ENCODE results near the gene AHSA1.

DNA sequence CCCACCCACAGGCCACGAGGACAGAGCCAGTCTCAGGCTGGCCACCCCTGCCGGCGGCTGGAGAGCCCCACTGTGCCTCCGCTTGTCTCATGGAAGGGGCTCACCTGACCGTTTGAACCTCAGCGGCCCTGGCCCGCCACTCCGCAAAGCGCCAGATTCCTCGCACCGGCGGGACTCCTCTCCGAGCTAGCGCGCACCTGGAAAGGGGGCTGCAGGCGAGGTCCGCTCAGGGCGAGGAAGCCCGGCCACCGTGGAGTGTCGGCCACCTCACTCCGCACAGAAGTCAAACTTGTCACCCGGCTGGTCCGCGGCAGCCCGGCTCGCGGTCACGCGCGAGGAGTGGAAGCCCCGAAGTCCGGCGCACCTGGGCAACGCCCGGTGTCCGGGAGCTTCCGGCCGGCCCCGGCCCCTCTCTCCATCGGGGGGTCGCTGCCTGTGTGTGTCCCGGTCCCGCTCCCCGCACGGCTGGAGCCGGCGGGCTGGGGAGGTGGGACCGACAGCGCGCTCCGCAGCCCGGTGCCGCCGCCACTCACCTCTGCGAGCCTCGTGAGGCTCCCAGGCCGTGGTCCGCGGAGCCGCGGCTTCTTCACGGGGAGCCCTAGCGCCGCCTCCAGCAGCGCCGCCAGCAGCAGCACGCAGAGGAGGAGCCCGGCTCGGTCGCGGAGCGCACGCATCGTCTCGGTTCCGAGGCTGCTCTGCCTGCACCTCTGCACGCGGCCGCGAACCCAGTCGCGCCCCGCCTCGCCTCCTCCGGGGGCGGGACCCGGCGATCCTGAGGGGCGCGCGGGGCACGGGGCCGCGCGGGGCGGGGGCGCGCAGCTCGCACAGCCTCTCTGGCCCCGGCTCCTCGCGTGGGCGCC is 40.5 kb downstream of the AHSA1 start, which contains the start of gene ISM2:
- TF ChIP-seq, protein P1, sequence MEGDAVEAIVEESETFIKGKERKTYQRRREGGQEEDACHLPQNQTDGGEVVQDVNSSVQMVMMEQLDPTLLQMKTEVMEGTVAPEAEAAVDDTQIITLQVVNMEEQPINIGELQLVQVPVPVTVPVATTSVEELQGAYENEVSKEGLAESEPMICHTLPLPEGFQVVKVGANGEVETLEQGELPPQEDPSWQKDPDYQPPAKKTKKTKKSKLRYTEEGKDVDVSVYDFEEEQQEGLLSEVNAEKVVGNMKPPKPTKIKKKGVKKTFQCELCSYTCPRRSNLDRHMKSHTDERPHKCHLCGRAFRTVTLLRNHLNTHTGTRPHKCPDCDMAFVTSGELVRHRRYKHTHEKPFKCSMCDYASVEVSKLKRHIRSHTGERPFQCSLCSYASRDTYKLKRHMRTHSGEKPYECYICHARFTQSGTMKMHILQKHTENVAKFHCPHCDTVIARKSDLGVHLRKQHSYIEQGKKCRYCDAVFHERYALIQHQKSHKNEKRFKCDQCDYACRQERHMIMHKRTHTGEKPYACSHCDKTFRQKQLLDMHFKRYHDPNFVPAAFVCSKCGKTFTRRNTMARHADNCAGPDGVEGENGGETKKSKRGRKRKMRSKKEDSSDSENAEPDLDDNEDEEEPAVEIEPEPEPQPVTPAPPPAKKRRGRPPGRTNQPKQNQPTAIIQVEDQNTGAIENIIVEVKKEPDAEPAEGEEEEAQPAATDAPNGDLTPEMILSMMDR (conservative IDR thresholded peaks at IDR 0.05 in 1 of 2, IDR thresholded peaks at IDR 0.05 in 1 of 2; ENCODE audit: low read depth in 1 of 2, low read length in 2 of 2): no peak
- TF ChIP-seq EZH2 (IDR thresholded peaks at IDR 0.05; ENCODE audit: low read length, missing control alignments): peak; percentile 80
